WERI-Rb-1 (cell line): ENCODE measurements around the gene NEURL1.

Source experiments
- DNase-seq: peaks from one replicate; pipeline ENCODE4 v3.0.0-alpha.2; 2020
- H3K27ac ChIP-seq: fragments of 250-450 bp; sonication (Bioruptor Pico); 2 replicates; pipeline ENCODE4 v1.5.1; 2020; ENCODE audit warnings: mild to moderate bottlenecking, moderate library complexity
- H3K27me3 ChIP-seq: fragments of 250-450 bp; sonication (Bioruptor Pico); 2 replicates; pipeline ENCODE4 v1.5.1; 2021; ENCODE audit warnings: mild to moderate bottlenecking, low read depth, moderate library complexity; ENCODE audit not compliant: insufficient read depth, severe bottlenecking
- H3K36me3 ChIP-seq: fragments of 250-450 bp; sonication (Bioruptor Pico); 2 replicates; pipeline ENCODE4 v1.5.1; 2020; ENCODE audit warnings: mild to moderate bottlenecking, moderate library complexity
- H3K4me3 ChIP-seq: 2 replicates; pipeline ENCODE4 v1.5.1; 2011; ENCODE audit warnings: low read depth, mild to moderate bottlenecking, control low read depth, low read length
- H3K9me3 ChIP-seq: fragments of 250-450 bp; sonication (Bioruptor Pico); 2 replicates; pipeline ENCODE4 v1.5.1; 2021; ENCODE audit warnings: mild to moderate bottlenecking, moderate library complexity; ENCODE audit not compliant: severe bottlenecking
- TF ChIP-seq, protein P1 (sequence below): IDR thresholded peaks from 2 replicates; pipeline ENCODE4 v1.5.1; 2011; ENCODE audit warnings: low read depth, mild to moderate bottlenecking, control low read depth, inconsistent platforms, low read length

Gene NEURL1

DNA sequence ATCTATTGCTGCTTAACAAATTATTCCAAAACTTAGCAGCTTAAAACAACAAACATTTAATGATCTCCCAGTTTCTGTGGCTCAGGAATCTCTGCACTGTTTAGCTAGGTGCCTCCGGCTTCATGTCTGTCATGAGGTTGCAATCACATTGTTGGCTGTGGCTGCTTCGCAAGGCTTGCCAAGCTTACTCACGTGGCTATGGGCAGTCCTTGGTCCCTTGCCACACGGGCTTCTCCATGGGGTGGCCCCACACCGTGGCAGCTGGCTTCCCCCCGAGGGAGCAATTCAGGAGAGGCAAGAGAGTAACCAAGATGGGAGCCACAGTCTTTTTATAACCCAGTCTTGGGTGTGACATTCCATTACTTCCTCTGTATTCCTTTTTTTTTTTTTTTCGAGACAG, 67.4 kb downstream of the NEURL1 start:
- H3K27me3 ChIP-seq = no peaks in the 10 kb centered on the region
- H3K9me3 ChIP-seq = no peaks in the 10 kb centered on the region
- TF ChIP-seq, protein P1, sequence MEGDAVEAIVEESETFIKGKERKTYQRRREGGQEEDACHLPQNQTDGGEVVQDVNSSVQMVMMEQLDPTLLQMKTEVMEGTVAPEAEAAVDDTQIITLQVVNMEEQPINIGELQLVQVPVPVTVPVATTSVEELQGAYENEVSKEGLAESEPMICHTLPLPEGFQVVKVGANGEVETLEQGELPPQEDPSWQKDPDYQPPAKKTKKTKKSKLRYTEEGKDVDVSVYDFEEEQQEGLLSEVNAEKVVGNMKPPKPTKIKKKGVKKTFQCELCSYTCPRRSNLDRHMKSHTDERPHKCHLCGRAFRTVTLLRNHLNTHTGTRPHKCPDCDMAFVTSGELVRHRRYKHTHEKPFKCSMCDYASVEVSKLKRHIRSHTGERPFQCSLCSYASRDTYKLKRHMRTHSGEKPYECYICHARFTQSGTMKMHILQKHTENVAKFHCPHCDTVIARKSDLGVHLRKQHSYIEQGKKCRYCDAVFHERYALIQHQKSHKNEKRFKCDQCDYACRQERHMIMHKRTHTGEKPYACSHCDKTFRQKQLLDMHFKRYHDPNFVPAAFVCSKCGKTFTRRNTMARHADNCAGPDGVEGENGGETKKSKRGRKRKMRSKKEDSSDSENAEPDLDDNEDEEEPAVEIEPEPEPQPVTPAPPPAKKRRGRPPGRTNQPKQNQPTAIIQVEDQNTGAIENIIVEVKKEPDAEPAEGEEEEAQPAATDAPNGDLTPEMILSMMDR = no peak
- DNase-seq = no peak
- H3K27ac ChIP-seq = no peak overlapping the region
- H3K36me3 ChIP-seq = peaks cover 5% of the 10 kb centered on the region
- H3K4me3 ChIP-seq = no peak overlapping the region

DNA sequence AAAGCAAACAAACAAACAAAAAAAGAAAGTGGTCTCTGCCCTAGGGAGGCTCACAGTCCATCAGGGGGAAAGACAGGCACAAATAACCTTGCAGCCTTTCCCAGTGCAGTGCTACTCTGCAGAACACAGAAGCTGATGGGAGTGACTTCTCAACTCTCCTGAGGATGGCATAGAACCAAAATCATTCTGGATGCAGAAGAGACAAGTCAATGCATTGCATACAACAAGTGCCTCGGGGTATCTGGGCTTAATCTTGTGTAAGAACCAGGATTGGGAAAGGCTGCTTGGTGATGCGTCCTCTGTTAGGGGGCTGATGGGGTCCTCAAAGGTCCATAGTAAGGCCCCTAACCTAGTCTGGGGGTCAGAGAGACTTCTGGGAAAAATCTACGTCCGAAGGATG, 68.9 kb downstream of the NEURL1 start:
- Histone ChIP-seq H3K36me3 (peaks cover 5% of the 10 kb centered on the region), H3K9me3 (no peaks in the 10 kb centered on the region), H3K27me3 (no peaks in the 10 kb centered on the region), H3K27ac (no peak overlapping the region), H3K4me3 (no peak overlapping the region)
- DNase-seq = no peak
- TF ChIP-seq, protein P1 = no peak

DNA sequence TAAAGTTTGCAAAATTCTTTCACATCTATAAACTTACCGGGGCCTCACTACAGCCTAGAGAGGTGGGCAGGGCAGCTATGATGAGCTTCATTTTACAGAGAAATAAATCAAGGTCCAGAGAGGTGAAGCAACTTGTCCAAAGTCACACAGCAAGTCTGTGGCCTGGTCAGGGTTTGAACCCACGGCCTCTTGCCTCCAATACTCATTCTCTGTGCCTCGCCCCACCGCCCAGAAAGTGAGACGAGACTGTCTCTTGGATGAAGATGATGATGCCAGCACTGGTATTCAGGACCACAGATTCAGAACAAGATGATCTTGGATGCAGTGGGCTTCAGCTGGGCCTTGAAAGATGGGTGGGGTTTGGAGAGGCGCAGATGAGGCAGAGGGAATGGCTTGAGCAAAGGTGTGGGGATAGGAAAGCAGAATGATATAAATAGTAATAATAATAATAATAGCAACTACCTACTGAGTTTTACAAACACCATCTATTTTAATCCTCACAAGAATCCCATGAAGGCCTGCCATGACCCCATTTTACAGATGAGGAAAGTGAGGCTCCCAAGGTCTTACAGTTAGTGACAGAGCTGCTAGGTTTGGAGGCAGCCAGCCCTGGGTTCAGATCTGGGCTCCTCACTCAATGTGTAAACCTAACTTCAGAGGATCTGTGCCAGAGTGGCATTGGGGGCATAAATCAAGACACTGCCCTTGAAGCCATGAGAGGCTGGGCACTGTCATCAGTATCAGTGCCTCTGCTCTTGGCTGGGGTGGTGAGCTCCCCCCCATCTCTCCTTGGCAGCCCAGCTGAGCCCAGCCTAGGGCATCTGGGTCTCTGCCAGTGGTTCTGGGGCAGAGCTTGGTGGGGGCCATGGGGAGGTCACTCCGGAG, 70.0 kb downstream of the NEURL1 start:
- H3K4me3 ChIP-seq = no peak overlapping the region
- H3K9me3 ChIP-seq = no peaks in the 10 kb centered on the region
- no peak overlapping the region for H3K27ac ChIP-seq
- peaks cover 2% of the 10 kb centered on the region for H3K36me3 ChIP-seq
- H3K27me3 ChIP-seq = no peaks in the 10 kb centered on the region
- TF ChIP-seq, protein P1 = no peak
- no peak for DNase-seq

DNA sequence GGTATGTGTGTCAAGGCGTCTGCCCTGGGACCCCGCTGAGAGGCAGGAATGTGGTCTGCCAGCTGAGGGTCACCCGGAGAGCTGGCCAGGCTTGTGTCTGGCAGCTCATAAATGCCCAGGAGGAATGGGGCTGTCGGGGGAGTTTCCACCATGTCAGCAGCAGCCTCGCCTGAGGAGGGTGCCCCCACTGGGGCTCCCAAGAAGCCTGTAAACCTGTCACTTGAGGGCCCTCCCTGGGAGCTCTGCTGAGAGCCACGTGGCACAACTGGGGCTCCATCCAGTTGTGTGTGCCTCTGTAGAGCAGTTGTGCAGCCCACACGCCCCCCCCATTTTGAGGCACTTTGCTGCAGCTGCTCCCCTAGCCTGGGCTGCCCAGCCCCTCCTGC, 70.6 kb downstream of the NEURL1 start:
- peaks cover 2% of the 10 kb centered on the region for H3K36me3 ChIP-seq
- TF ChIP-seq, protein P1 = no peak
- H3K9me3 ChIP-seq = no peaks in the 10 kb centered on the region
- H3K27ac ChIP-seq = no peak overlapping the region
- H3K4me3 ChIP-seq = no peak overlapping the region
- no peaks in the 10 kb centered on the region for H3K27me3 ChIP-seq
- no peak for DNase-seq

DNA sequence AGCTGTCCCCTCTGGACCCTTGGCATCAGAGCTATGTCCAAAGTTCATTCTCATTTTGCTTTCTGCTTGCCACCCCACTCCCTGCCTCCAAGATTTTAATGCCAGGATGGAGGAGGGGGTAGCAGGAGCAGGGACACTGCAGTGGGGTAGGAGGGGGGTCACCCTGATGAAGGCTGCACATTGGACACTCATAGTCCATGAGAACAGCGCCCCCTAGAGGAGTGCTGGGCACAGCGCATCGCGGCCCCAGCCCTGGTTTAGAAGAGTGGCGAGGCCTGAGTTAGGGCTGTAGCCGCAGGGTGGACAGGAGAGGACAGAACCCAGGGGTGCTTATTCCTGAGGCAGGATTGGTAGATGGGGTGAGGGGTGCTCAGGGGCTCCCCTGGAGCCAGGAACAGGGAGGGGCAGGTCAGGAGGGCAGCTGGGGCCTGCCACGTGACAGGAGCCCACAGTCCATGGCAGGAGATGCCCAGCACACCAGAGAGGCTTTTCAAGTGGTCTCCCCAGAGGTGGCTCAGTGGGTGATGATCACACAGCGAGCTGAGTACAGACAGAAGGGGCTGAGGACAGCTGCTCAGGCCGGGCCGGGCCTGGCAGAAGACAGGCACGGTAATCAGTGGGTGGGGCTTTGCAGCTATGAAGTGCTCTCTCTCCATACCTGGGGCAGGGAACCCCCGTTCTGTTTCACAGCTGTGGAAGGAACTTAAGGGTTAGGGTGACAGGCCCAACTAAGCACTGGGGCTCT, 71.4 kb downstream of the NEURL1 start:
- no peak overlapping the region for H3K4me3 ChIP-seq
- no peak overlapping the region for H3K27ac ChIP-seq
- H3K27me3 ChIP-seq = no peaks in the 10 kb centered on the region
- TF ChIP-seq, protein P1 = peak; percentile 93
- H3K36me3 ChIP-seq = peaks cover 2% of the 10 kb centered on the region
- H3K9me3 ChIP-seq = no peaks in the 10 kb centered on the region
- DNase-seq = peak; percentile 83
